Measurements from ENCODE around the gene FLNB. TPM values are rescaled to one million over a fixed set of nuclear protein-coding genes. Genes with fewer than 3 reads are reported as not detected.
A peak's percentile ranks its signal among the peaks of the same experiment; 100 is the strongest.

FLNB gene
- total and polyA plus RNA-seq, 2 donors, result 90.5 to 111 TPM

GRCh38 chr3:58171126-58171525 lies 162.9 kb downstream of the FLNB start:
- 97% methylated on average over 9 of the region's 9 CpGs for WGBS
- peaks cover 43 to 45% of the 10 kb centered on the region in 2 donors for H3K36me3 ChIP-seq (ENCODE audit: control insufficient read depth in 2 of 2, insufficient read depth in 2 of 2, low read length in 1 of 2)
- H3K9me3 ChIP-seq (ENCODE audit: control insufficient read depth in 2 of 2, insufficient read depth in 1 of 2, low read length in 1 of 2), result no peaks in the 10 kb centered on the region
- no peak overlapping the region for H3K27ac ChIP-seq (ENCODE audit: low read depth in 1 of 2, low read length in 1 of 2)
- peaks cover 5 to 27% of the 10 kb centered on the region in 2 donors for H3K4me1 ChIP-seq (ENCODE audit: control insufficient read depth in 2 of 2, insufficient read depth in 2 of 2, low read length in 2 of 2)
- no peak overlapping the region for H3K4me3 ChIP-seq (ENCODE audit: low read length in 2 of 2)
- no peaks in the 10 kb centered on the region for H3K27me3 ChIP-seq (ENCODE audit: control insufficient read depth in 2 of 2, insufficient read depth in 1 of 2, low read length in 1 of 2)
- DNase-seq (ENCODE audit: low read depth in 6 of 9, low spot score in 9 of 9), result no peak

- DNase-seq (ENCODE audit: low read depth in 6 of 9, low spot score in 9 of 9), result peak in 1 of 9 donors; percentile 32
- 80% methylated on average over 14 of the region's 14 CpGs for WGBS
- H3K27ac ChIP-seq (ENCODE audit: low read depth in 1 of 2, low read length in 1 of 2), result peak overlapping the region; percentile 72 to 74
These were observed 164.9 kb downstream of the FLNB start for GRCh38 chr3:58173029-58173668.

GRCh38 chr3:58173669-58174398 lies 165.6 kb downstream of the FLNB start:
- Histone ChIP-seq H3K27me3 (ENCODE audit: control insufficient read depth in 2 of 2, insufficient read depth in 1 of 2, low read length in 1 of 2) (peaks cover 0 to 9% of the 10 kb centered on the region in 2 donors), H3K9me3 (ENCODE audit: control insufficient read depth in 2 of 2, insufficient read depth in 1 of 2, low read length in 1 of 2) (no peaks in the 10 kb centered on the region), H3K4me1 (ENCODE audit: control insufficient read depth in 2 of 2, insufficient read depth in 2 of 2, low read length in 2 of 2) (peaks cover 7 to 42% of the 10 kb centered on the region in 2 donors), H3K4me3 (ENCODE audit: low read length in 2 of 2) (no peak overlapping the region), H3K36me3 (ENCODE audit: control insufficient read depth in 2 of 2, insufficient read depth in 2 of 2, low read length in 1 of 2) (peaks cover 29 to 32% of the 10 kb centered on the region in 2 donors), H3K27ac (ENCODE audit: low read depth in 1 of 2, low read length in 1 of 2) (peak overlapping the region; percentile 72 to 74)
- WGBS, result 85% methylated on average over 12 of the region's 12 CpGs
- peak in 4 of 9 donors; percentile 30 to 62 (median 42) for DNase-seq (ENCODE audit: low read depth in 6 of 9, low spot score in 9 of 9)

More at GRCh38 chr3:58173029-58173668, 164.9 kb downstream of the FLNB start:
- Histone ChIP-seq H3K4me1 (ENCODE audit: control insufficient read depth in 2 of 2, insufficient read depth in 2 of 2, low read length in 2 of 2) (peaks cover 7 to 35% of the 10 kb centered on the region in 2 donors), H3K4me3 (ENCODE audit: low read length in 2 of 2) (no peak overlapping the region), H3K36me3 (ENCODE audit: control insufficient read depth in 2 of 2, insufficient read depth in 2 of 2, low read length in 1 of 2) (peaks cover 35 to 37% of the 10 kb centered on the region in 2 donors), H3K9me3 (ENCODE audit: control insufficient read depth in 2 of 2, insufficient read depth in 1 of 2, low read length in 1 of 2) (no peaks in the 10 kb centered on the region), H3K27me3 (ENCODE audit: control insufficient read depth in 2 of 2, insufficient read depth in 1 of 2, low read length in 1 of 2) (peaks cover 0 to 3% of the 10 kb centered on the region in 2 donors)

GRCh38 chr3:58175187-58175436 lies 166.9 kb downstream of the FLNB start:
- no peak for DNase-seq (ENCODE audit: low read depth in 6 of 9, low spot score in 9 of 9)
- Histone ChIP-seq H3K27me3 (ENCODE audit: control insufficient read depth in 2 of 2, insufficient read depth in 1 of 2, low read length in 1 of 2) (peaks cover 0 to 9% of the 10 kb centered on the region in 2 donors), H3K9me3 (ENCODE audit: control insufficient read depth in 2 of 2, insufficient read depth in 1 of 2, low read length in 1 of 2) (no peaks in the 10 kb centered on the region), H3K4me3 (ENCODE audit: low read length in 2 of 2) (no peak overlapping the region), H3K36me3 (ENCODE audit: control insufficient read depth in 2 of 2, insufficient read depth in 2 of 2, low read length in 1 of 2) (peaks cover 17 to 20% of the 10 kb centered on the region in 2 donors), H3K27ac (ENCODE audit: low read depth in 1 of 2, low read length in 1 of 2) (peak overlapping the region in 1 of 2 donors; percentile 72), H3K4me1 (ENCODE audit: control insufficient read depth in 2 of 2, insufficient read depth in 2 of 2, low read length in 2 of 2) (peaks cover 7 to 44% of the 10 kb centered on the region in 2 donors)
- WGBS, result 47% methylated on average over 3 of the region's 3 CpGs

GRCh38 chr3:58175437-58176184 lies 167.4 kb downstream of the FLNB start:
- WGBS, result 38% methylated on average over 18 of the region's 18 CpGs
- Histone ChIP-seq H3K4me3 (ENCODE audit: low read length in 2 of 2) (no peak overlapping the region), H3K4me1 (ENCODE audit: control insufficient read depth in 2 of 2, insufficient read depth in 2 of 2, low read length in 2 of 2) (peaks cover 7 to 44% of the 10 kb centered on the region in 2 donors), H3K27ac (ENCODE audit: low read depth in 1 of 2, low read length in 1 of 2) (peak overlapping the region; percentile 36 to 72), H3K36me3 (ENCODE audit: control insufficient read depth in 2 of 2, insufficient read depth in 2 of 2, low read length in 1 of 2) (peaks cover 12 to 15% of the 10 kb centered on the region in 2 donors), H3K9me3 (ENCODE audit: control insufficient read depth in 2 of 2, insufficient read depth in 1 of 2, low read length in 1 of 2) (no peaks in the 10 kb centered on the region), H3K27me3 (ENCODE audit: control insufficient read depth in 2 of 2, insufficient read depth in 1 of 2, low read length in 1 of 2) (peaks cover 0 to 9% of the 10 kb centered on the region in 2 donors)
- peak in 1 of 9 donors; percentile 6 for DNase-seq (ENCODE audit: low read depth in 6 of 9, low spot score in 9 of 9)

GRCh38 chr3:58176185-58176530 lies 167.9 kb downstream of the FLNB start:
- 98% methylated on average over 3 of the region's 3 CpGs for WGBS
- no peak for DNase-seq (ENCODE audit: low read depth in 6 of 9, low spot score in 9 of 9)
- peaks cover 7 to 10% of the 10 kb centered on the region in 2 donors for H3K36me3 ChIP-seq (ENCODE audit: control insufficient read depth in 2 of 2, insufficient read depth in 2 of 2, low read length in 1 of 2)
- H3K9me3 ChIP-seq (ENCODE audit: control insufficient read depth in 2 of 2, insufficient read depth in 1 of 2, low read length in 1 of 2), result no peaks in the 10 kb centered on the region
- H3K4me1 ChIP-seq (ENCODE audit: control insufficient read depth in 2 of 2, insufficient read depth in 2 of 2, low read length in 2 of 2), result peaks cover 7 to 44% of the 10 kb centered on the region in 2 donors
- peaks cover 0 to 9% of the 10 kb centered on the region in 2 donors for H3K27me3 ChIP-seq (ENCODE audit: control insufficient read depth in 2 of 2, insufficient read depth in 1 of 2, low read length in 1 of 2)
- H3K27ac ChIP-seq (ENCODE audit: low read depth in 1 of 2, low read length in 1 of 2), result peak overlapping the region in 1 of 2 donors; percentile 36
- no peak overlapping the region for H3K4me3 ChIP-seq (ENCODE audit: low read length in 2 of 2)

GRCh38 chr3:58176827-58177489 lies 168.7 kb downstream of the FLNB start:
- peaks cover 0 to 9% of the 10 kb centered on the region in 2 donors for H3K27me3 ChIP-seq (ENCODE audit: control insufficient read depth in 2 of 2, insufficient read depth in 1 of 2, low read length in 1 of 2)
- H3K4me1 ChIP-seq (ENCODE audit: control insufficient read depth in 2 of 2, insufficient read depth in 2 of 2, low read length in 2 of 2), result peaks cover 2 to 44% of the 10 kb centered on the region in 2 donors
- H3K27ac ChIP-seq (ENCODE audit: low read depth in 1 of 2, low read length in 1 of 2), result no peak overlapping the region
- DNase-seq (ENCODE audit: low read depth in 6 of 9, low spot score in 9 of 9), result no peak
- H3K4me3 ChIP-seq (ENCODE audit: low read length in 2 of 2), result no peak overlapping the region
- peaks cover 0 to 2% of the 10 kb centered on the region in 2 donors for H3K36me3 ChIP-seq (ENCODE audit: control insufficient read depth in 2 of 2, insufficient read depth in 2 of 2, low read length in 1 of 2)
- no peaks in the 10 kb centered on the region for H3K9me3 ChIP-seq (ENCODE audit: control insufficient read depth in 2 of 2, insufficient read depth in 1 of 2, low read length in 1 of 2)
- WGBS, result 98% methylated on average over 10 of the region's 10 CpGs

GRCh38 chr3:58177747-58178527 lies 169.7 kb downstream of the FLNB start:
- peaks cover 2 to 44% of the 10 kb centered on the region in 2 donors for H3K4me1 ChIP-seq (ENCODE audit: control insufficient read depth in 2 of 2, insufficient read depth in 2 of 2, low read length in 2 of 2)
- peaks cover 0 to 9% of the 10 kb centered on the region in 2 donors for H3K27me3 ChIP-seq (ENCODE audit: control insufficient read depth in 2 of 2, insufficient read depth in 1 of 2, low read length in 1 of 2)
- H3K9me3 ChIP-seq (ENCODE audit: control insufficient read depth in 2 of 2, insufficient read depth in 1 of 2, low read length in 1 of 2), result no peaks in the 10 kb centered on the region
- H3K4me3 ChIP-seq (ENCODE audit: low read length in 2 of 2), result peak overlapping the region; percentile 33 to 34
- WGBS, result 13% methylated on average over 46 of the region's 46 CpGs
- H3K36me3 ChIP-seq (ENCODE audit: control insufficient read depth in 2 of 2, insufficient read depth in 2 of 2, low read length in 1 of 2), result no peaks in the 10 kb centered on the region
- DNase-seq (ENCODE audit: low read depth in 6 of 9, low spot score in 9 of 9), result peak; percentile 65 to 90 (median 79)
- no peak overlapping the region for H3K27ac ChIP-seq (ENCODE audit: low read depth in 1 of 2, low read length in 1 of 2)
